ENCODE data around the gene KRT7.

GRCh38 chr12:52262286-52262685 lies 29.2 kb downstream of the KRT7 start:
- TF ChIP-seq, protein P1, sequence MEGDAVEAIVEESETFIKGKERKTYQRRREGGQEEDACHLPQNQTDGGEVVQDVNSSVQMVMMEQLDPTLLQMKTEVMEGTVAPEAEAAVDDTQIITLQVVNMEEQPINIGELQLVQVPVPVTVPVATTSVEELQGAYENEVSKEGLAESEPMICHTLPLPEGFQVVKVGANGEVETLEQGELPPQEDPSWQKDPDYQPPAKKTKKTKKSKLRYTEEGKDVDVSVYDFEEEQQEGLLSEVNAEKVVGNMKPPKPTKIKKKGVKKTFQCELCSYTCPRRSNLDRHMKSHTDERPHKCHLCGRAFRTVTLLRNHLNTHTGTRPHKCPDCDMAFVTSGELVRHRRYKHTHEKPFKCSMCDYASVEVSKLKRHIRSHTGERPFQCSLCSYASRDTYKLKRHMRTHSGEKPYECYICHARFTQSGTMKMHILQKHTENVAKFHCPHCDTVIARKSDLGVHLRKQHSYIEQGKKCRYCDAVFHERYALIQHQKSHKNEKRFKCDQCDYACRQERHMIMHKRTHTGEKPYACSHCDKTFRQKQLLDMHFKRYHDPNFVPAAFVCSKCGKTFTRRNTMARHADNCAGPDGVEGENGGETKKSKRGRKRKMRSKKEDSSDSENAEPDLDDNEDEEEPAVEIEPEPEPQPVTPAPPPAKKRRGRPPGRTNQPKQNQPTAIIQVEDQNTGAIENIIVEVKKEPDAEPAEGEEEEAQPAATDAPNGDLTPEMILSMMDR (IDR thresholded peaks at IDR 0.05; ENCODE audit: extremely low read depth in 1 of 2, insufficient read depth in 1 of 2, low read depth in 1 of 2, low read length in 2 of 2): no peak
- TF ChIP-seq POLR2AphosphoS5 (IDR thresholded peaks at IDR 0.05; ENCODE audit: insufficient read depth, low read depth, low read length) (no peak), POLR2A (IDR thresholded peaks at IDR 0.05; ENCODE audit: low read depth, low read length) (no peak), EZH2 (IDR thresholded peaks at IDR 0.05; ENCODE audit: borderline replicate concordance, low read depth, low read length, severe bottlenecking) (no peak), MYC (IDR thresholded peaks at IDR 0.05; ENCODE audit: low read depth, low read length) (no peak), FOS (IDR thresholded peaks at IDR 0.05; ENCODE audit: borderline replicate concordance, insufficient read depth, low read length) (no peak)
- TF ChIP-seq, protein P2, sequence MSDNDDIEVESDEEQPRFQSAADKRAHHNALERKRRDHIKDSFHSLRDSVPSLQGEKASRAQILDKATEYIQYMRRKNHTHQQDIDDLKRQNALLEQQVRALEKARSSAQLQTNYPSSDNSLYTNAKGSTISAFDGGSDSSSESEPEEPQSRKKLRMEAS (IDR thresholded peaks at IDR 0.05; ENCODE audit: insufficient read depth, insufficient read length): no peak
